HG03280 (cell line): ENCODE measurements around the gene FYB1.

Source experiments
- ATAC-seq: cut with Tn5 transposase; IDR thresholded peaks from one replicate; pipeline ENCODE4 v1.9.1; 2021; ENCODE audit warnings: mild to moderate bottlenecking, moderate library complexity; ENCODE audit not compliant: unreplicated experiment

The FYB1 gene

GRCh38 chr5:39131210-39132127 is 87.9 kb downstream of the FYB1 start:
- ATAC-seq, result no peak

DNA sequence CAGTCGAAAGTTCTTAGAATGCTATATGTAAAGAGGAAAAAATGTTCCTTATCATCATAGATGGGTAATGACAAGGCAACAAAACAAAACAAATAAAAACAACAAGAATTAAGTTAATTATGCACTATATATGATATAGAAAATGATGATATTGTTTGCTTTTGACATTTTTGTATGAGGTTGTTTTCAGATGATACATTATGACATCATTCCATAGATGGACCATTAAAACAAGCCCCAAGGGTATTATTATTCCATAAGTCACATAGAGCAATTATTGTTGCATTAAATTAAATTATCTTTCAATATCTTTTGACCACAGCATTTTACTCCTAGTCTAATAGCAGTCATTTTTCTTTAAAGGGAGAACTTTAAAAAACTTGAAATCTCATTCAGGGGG is 88.6 kb downstream of the FYB1 start:
- ATAC-seq, result no peak

- no peak for ATAC-seq
These were observed 97.4 kb downstream of the FYB1 start for GRCh38 chr5:39121922-39122321.

- ATAC-seq, result no peak
These were observed 98.0 kb downstream of the FYB1 start for GRCh38 chr5:39121315-39121714.

DNA sequence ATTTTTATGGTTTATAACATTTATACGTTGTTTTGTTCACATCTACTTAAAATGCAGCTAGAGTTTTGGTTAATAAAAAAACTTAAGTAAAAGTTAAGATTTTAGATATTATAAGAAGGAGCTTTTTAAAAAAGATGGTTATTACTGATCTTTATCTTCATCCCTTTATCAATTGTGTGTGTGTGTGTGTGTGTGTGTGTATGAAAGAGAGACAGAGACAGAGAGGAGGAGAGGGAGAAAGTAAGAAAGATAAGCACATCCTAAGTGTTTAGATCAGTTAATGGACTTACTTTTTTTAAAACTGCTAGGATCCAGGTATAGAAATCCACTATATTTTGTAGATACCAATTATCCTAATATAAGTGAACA is 99.3 kb downstream of the FYB1 start:
- ATAC-seq, result no peak

DNA sequence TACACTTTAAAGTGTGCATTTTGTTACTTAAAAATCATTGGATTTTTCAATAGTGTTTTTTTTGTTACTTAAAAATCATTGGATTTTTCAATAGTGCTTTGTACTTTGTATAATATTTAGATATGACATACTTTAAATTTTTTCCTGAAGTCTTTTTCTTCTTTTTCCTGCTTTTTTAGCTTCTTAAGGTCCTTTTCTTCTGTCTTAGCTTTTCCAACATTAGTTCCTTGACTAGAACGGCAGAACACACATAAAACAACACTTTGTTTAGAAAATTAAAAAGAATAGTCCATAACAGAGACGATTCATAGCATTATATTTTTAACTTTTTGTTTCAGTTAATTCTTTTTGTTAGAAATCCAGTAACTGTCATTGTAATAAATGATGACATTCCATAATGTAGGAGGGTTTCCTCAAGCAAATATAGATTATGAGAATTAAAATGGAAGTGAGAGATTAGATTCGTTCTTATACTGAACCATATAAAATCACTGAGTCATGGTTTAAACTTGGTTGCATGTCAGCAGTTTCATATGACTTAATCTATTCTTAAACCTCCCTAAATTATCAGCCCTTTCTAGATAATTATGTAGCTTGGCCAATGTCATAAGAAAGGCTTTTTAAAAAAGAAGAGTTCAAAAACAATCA is 99.8 kb downstream of the FYB1 start:
- no peak for ATAC-seq

DNA sequence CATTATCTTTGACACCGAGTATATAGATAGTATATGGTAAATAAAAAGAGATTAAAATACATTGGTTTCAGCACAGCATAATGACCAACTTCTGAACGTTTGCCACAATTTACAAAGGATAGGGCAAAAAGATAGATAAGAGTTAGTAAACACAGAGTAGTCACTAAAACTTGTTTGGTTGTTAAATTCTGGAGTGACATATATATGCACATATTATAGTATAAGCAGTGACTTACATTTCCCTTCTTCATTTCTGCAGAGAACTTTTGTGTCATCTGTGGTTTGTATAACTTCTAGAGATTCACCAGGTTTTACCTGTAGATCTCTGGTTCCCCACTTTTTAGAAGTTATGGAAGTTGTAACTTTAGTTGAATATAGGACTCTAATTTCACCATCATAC is 100.7 kb downstream of the FYB1 start:
- ATAC-seq, result no peak

- ATAC-seq, result no peak
These were observed 102.0 kb downstream of the FYB1 start for GRCh38 chr5:39117401-39117800.

- no peak for ATAC-seq
These were observed 102.8 kb downstream of the FYB1 start for GRCh38 chr5:39116344-39117170.

DNA sequence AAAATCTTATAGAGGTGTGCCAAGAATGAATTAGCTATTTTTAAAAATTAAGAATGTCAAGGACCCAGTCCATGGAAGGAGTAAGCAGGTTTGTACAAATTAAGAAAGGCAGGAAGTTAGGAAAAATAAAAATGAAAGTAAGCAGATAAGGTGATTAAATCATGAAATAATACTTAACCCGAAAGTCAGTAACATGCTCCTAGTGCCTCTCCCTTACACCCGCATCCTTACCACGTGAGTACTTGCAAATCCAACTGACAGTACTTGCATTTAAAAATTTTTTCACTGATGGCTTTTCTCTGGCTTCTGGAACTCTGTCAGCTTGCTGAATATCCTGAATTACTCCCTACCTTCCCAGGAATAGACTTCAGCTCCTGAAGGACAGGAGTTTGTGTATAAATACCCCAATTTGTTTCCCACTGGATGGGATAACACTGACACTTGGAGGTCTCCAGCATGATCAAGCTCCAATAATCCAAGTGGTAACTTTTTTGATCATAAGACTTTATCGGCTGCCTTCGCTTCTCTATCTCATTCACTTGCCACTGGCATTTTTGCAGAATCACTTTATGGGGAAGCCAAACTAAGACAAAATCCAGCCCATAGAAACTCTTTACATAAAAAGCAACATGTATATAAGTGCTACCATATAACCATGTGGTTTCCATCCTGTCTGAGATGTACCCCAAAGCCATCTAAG is 103.6 kb downstream of the FYB1 start:
- no peak for ATAC-seq

- ATAC-seq, result no peak
These were observed 105.2 kb downstream of the FYB1 start for GRCh38 chr5:39114155-39114554.

DNA sequence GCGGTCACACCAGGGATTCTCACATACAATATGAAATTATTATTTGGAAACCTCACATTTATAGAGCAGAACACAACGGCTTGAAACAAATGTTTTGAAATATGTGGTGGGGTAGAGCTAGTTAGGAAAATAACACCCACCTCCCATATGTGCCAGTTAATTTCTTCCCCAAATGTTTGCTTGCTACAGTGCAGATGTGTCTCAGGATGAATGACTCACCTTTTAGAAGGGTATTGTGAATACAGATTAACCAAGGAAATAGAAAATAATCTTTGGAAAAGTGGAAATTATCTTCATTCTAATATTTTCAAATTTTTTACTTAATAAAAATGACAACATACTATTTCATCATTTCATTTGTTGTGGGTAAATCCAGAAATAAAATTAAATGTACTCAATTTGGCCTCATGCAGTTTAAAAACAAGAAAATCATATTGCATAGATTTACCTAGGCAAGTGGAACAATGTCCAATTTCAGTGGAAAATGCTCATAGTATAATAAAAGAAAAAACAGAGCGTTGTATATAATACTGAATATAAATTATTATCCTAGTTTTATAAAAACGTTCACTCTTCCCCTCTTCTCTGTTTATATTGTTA is 105.9 kb downstream of the FYB1 start:
- no peak for ATAC-seq

DNA sequence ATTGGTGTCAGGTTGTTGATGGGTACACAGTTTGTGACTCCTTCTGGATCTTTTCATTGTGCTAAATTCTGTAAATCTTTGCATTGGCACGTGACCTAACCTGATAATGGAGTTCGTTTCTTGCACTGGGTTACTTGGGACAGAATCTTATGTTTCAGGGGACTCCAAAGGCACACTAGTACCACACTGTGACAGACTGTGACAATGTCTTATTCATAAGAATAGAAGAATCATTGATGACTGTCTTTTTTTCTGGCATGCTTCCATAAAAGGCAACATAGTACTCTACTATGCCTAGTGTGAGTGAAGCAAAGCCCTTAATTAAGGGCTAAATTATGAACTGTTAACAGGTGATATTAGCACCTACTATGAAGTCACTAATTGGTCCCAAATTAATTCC is 109.8 kb downstream of the FYB1 start:
- no peak for ATAC-seq

GRCh38 chr5:39108987-39109386 is 110.4 kb downstream of the FYB1 start:
- ATAC-seq, result no peak

GRCh38 chr5:39107350-39107749 is 112.0 kb downstream of the FYB1 start:
- ATAC-seq, result no peak

DNA sequence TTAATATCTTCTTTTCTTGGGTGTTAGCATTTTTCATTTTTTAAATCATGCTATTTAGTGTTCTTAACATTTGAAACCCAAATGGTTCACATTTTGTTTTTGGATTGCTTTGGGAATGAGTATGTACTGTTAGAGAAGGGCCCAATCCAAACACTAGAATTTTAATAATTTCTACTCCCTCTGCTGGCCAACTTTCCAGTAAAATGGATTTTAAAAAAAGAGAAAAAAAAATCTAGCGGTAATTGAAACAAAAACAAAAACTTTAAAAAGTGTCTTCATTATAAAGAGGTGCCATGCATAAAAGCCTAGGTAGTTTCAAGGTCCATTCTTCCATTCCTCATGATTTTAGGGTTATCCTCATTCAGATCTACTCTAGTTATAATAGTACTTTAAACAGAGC is 113.0 kb downstream of the FYB1 start:
- ATAC-seq, result no peak

- ATAC-seq, result no peak
These were observed 115.1 kb downstream of the FYB1 start for GRCh38 chr5:39104221-39104620.

DNA sequence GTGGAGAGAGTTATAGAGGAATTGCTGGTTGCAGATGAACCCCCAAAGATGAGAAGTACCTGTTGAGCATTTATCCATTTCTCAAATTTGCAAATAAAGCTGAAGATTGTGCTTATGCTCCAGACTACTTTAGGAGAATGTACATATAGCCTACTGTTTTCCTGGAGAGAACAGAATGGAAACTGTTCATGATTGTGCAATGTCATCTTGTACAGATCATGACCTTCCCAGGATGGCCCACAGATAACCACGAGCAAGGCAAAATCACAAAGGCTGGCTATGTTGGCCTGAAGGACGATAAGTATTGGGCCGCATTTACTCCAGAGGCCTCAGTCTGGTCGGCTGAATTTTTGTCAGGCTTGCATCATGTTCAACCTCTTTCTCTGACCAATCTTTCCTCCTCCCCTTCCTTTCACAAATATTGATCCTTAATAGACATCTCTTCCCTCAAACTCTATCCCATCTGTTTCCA is 116.6 kb downstream of the FYB1 start:
- no peak for ATAC-seq

- ATAC-seq, result no peak
These were observed 118.4 kb downstream of the FYB1 start for GRCh38 chr5:39100851-39101396.

DNA sequence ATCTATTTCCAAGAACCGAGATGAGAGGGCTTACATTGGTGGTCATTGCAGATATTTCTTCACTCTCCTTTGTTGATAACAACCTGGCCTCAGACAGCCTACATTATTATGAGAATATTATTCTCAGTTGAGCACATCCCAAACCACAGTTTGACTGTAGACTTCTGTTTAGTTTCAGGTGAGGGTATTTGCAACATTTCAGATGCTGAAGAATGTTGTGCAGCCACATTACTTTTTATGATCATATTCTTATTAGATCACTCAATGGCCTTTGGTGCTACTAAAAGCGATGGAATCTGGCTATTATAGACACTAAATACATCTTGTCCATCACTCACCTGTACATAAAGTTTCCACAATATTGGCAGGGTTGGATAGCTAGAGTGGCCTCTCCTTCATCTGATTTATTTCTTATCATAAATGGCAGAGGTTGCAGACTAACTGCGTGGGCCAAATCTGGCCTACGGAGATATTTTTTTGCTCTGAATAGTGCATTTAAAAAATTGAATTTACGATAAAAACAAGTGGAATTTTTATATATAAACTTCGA is 119.0 kb downstream of the FYB1 start:
- no peak for ATAC-seq
